Measurements from ENCODE around the gene MRPS21. TPM values are rescaled to one million over a fixed set of nuclear protein-coding genes. Genes with fewer than 3 reads are reported as not detected.

The MRPS21 gene
- 37.6 TPM for total RNA-seq

GRCh38 chr1:150293433-150294253, at the start of gene MRPS21:
Gene MRPS21, plus strand, starts transcription at chr1:150293861. Its CDS starts 506 bp downstream, at chr1:150294367.
- Histone ChIP-seq H3K4me1 (ENCODE audit: control insufficient read depth in 3 of 3, insufficient read depth in 3 of 3, low read length in 3 of 3) (peaks cover 5 to 6% (median 6%) of the 10 kb centered on the region in 3 donors), H3K9me3 (ENCODE audit: control insufficient read depth in 3 of 3, low read length in 3 of 3) (no peaks in the 10 kb centered on the region), H3K27ac (ENCODE audit: low read depth, low read length) (peak within 1 kb of the TSS; percentile 80), H3K36me3 (ENCODE audit: control insufficient read depth in 3 of 3, insufficient read depth in 3 of 3, low read length in 3 of 3) (peaks cover 5 to 16% (median 5%) of the 10 kb centered on the region in 3 donors), H3K4me3 (ENCODE audit: low read length in 3 of 3) (peak within 1 kb of the TSS; percentile 83 to 97 (median 94)), H3K27me3 (ENCODE audit: control insufficient read depth in 3 of 3, insufficient read depth in 3 of 3, low read length in 3 of 3) (no peaks in the 10 kb centered on the region), H3K9ac (ENCODE audit: low read depth in 1 of 3, low read length in 3 of 3) (peak within 1 kb of the TSS; percentile 69 to 86 (median 78))

GRCh38 chr1:150249936-150250335, 43.7 kb upstream of the MRPS21 start:
- H3K27me3 ChIP-seq (ENCODE audit: control insufficient read depth in 3 of 3, insufficient read depth in 3 of 3, low read length in 3 of 3), result no peaks in the 10 kb centered on the region
- no peaks in the 10 kb centered on the region for H3K9me3 ChIP-seq (ENCODE audit: control insufficient read depth in 3 of 3, low read length in 3 of 3)
- H3K4me1 ChIP-seq (ENCODE audit: control insufficient read depth in 3 of 3, insufficient read depth in 3 of 3, low read length in 3 of 3), result no peaks in the 10 kb centered on the region
- no peak overlapping the region for H3K4me3 ChIP-seq (ENCODE audit: low read length in 3 of 3)
- H3K9ac ChIP-seq (ENCODE audit: low read depth in 1 of 3, low read length in 3 of 3), result no peak overlapping the region
- H3K36me3 ChIP-seq (ENCODE audit: control insufficient read depth in 3 of 3, insufficient read depth in 3 of 3, low read length in 3 of 3), result no peaks in the 10 kb centered on the region
- no peak overlapping the region for H3K27ac ChIP-seq (ENCODE audit: low read depth, low read length)

GRCh38 chr1:150256198-150256553, 37.5 kb upstream of the MRPS21 start:
- Histone ChIP-seq H3K27me3 (ENCODE audit: control insufficient read depth in 3 of 3, insufficient read depth in 3 of 3, low read length in 3 of 3) (no peaks in the 10 kb centered on the region), H3K36me3 (ENCODE audit: control insufficient read depth in 3 of 3, insufficient read depth in 3 of 3, low read length in 3 of 3) (no peaks in the 10 kb centered on the region), H3K9me3 (ENCODE audit: control insufficient read depth in 3 of 3, low read length in 3 of 3) (no peaks in the 10 kb centered on the region), H3K27ac (ENCODE audit: low read depth, low read length) (peak overlapping the region; percentile 39), H3K4me3 (ENCODE audit: low read length in 3 of 3) (peak overlapping the region; percentile 19 to 78 (median 47)), H3K4me1 (ENCODE audit: control insufficient read depth in 3 of 3, insufficient read depth in 3 of 3, low read length in 3 of 3) (peaks cover 27 to 37% (median 35%) of the 10 kb centered on the region in 3 donors), H3K9ac (ENCODE audit: low read depth in 1 of 3, low read length in 3 of 3) (peak overlapping the region in 1 of 3 donors; percentile 77)

- no peaks in the 10 kb centered on the region for H3K9me3 ChIP-seq (ENCODE audit: control insufficient read depth in 3 of 3, low read length in 3 of 3)
- H3K4me1 ChIP-seq (ENCODE audit: control insufficient read depth in 3 of 3, insufficient read depth in 3 of 3, low read length in 3 of 3), result peaks cover 27 to 37% (median 35%) of the 10 kb centered on the region in 3 donors
- no peaks in the 10 kb centered on the region for H3K27me3 ChIP-seq (ENCODE audit: control insufficient read depth in 3 of 3, insufficient read depth in 3 of 3, low read length in 3 of 3)
- H3K36me3 ChIP-seq (ENCODE audit: control insufficient read depth in 3 of 3, insufficient read depth in 3 of 3, low read length in 3 of 3), result peaks cover 0 to 2% (median 0%) of the 10 kb centered on the region in 3 donors
- peak overlapping the region; percentile 39 for H3K27ac ChIP-seq (ENCODE audit: low read depth, low read length)
- H3K9ac ChIP-seq (ENCODE audit: low read depth in 1 of 3, low read length in 3 of 3), result peak overlapping the region in 1 of 3 donors; percentile 77
- peak overlapping the region; percentile 19 to 78 (median 47) for H3K4me3 ChIP-seq (ENCODE audit: low read length in 3 of 3)
Observed at GRCh38 chr1:150256554-150257341, 36.9 kb upstream of the MRPS21 start.

- no peaks in the 10 kb centered on the region for H3K27me3 ChIP-seq (ENCODE audit: control insufficient read depth in 3 of 3, insufficient read depth in 3 of 3, low read length in 3 of 3)
- H3K36me3 ChIP-seq (ENCODE audit: control insufficient read depth in 3 of 3, insufficient read depth in 3 of 3, low read length in 3 of 3), result peaks cover 0 to 2% (median 0%) of the 10 kb centered on the region in 3 donors
- H3K4me3 ChIP-seq (ENCODE audit: low read length in 3 of 3), result peak within 1 kb of the TSS; percentile 51 to 71 (median 52)
- H3K27ac ChIP-seq (ENCODE audit: low read depth, low read length), result peak within 1 kb of the TSS; percentile 16
- H3K9me3 ChIP-seq (ENCODE audit: control insufficient read depth in 3 of 3, low read length in 3 of 3), result no peaks in the 10 kb centered on the region
- H3K4me1 ChIP-seq (ENCODE audit: control insufficient read depth in 3 of 3, insufficient read depth in 3 of 3, low read length in 3 of 3), result peaks cover 27 to 37% (median 35%) of the 10 kb centered on the region in 3 donors
- peak within 1 kb of the TSS; percentile 54 to 78 (median 66) for H3K9ac ChIP-seq (ENCODE audit: low read depth in 1 of 3, low read length in 3 of 3)
Observed at GRCh38 chr1:150257624-150258585, 35.8 kb upstream of the MRPS21 start, which contains the start of gene CA14. Gene CA14, plus strand, starts transcription at chr1:150257774. Its CDS starts 355 bp downstream, at chr1:150258129.

- peak overlapping the region in 1 of 3 donors; percentile 52 for H3K4me3 ChIP-seq (ENCODE audit: low read length in 3 of 3)
Observed at GRCh38 chr1:150259217-150259616, 34.4 kb upstream of the MRPS21 start.

GRCh38 chr1:150259758-150260669, 33.6 kb upstream of the MRPS21 start:
- peaks cover 4 to 6% (median 5%) of the 10 kb centered on the region in 3 donors for H3K36me3 ChIP-seq (ENCODE audit: control insufficient read depth in 3 of 3, insufficient read depth in 3 of 3, low read length in 3 of 3)
- no peaks in the 10 kb centered on the region for H3K9me3 ChIP-seq (ENCODE audit: control insufficient read depth in 3 of 3, low read length in 3 of 3)
- peak overlapping the region in 2 of 3 donors; percentile 16 to 74 for H3K9ac ChIP-seq (ENCODE audit: low read depth in 1 of 3, low read length in 3 of 3)
- H3K4me1 ChIP-seq (ENCODE audit: control insufficient read depth in 3 of 3, insufficient read depth in 3 of 3, low read length in 3 of 3), result peaks cover 27 to 37% (median 35%) of the 10 kb centered on the region in 3 donors
- H3K27me3 ChIP-seq (ENCODE audit: control insufficient read depth in 3 of 3, insufficient read depth in 3 of 3, low read length in 3 of 3), result no peaks in the 10 kb centered on the region
- peak overlapping the region; percentile 23 to 63 (median 40) for H3K4me3 ChIP-seq (ENCODE audit: low read length in 3 of 3)
- peak overlapping the region; percentile 16 for H3K27ac ChIP-seq (ENCODE audit: low read depth, low read length)

More at GRCh38 chr1:150259217-150259616, 34.4 kb upstream of the MRPS21 start:
- peaks cover 27 to 37% (median 35%) of the 10 kb centered on the region in 3 donors for H3K4me1 ChIP-seq (ENCODE audit: control insufficient read depth in 3 of 3, insufficient read depth in 3 of 3, low read length in 3 of 3)
- H3K36me3 ChIP-seq (ENCODE audit: control insufficient read depth in 3 of 3, insufficient read depth in 3 of 3, low read length in 3 of 3), result peaks cover 0 to 2% (median under 1%) of the 10 kb centered on the region in 3 donors
- no peaks in the 10 kb centered on the region for H3K27me3 ChIP-seq (ENCODE audit: control insufficient read depth in 3 of 3, insufficient read depth in 3 of 3, low read length in 3 of 3)
- peak overlapping the region; percentile 16 for H3K27ac ChIP-seq (ENCODE audit: low read depth, low read length)
- peak overlapping the region in 2 of 3 donors; percentile 45 to 74 for H3K9ac ChIP-seq (ENCODE audit: low read depth in 1 of 3, low read length in 3 of 3)
- H3K9me3 ChIP-seq (ENCODE audit: control insufficient read depth in 3 of 3, low read length in 3 of 3), result no peaks in the 10 kb centered on the region

- Histone ChIP-seq H3K9ac (ENCODE audit: low read depth in 1 of 3, low read length in 3 of 3) (no peak overlapping the region), H3K4me3 (ENCODE audit: low read length in 3 of 3) (no peak overlapping the region), H3K4me1 (ENCODE audit: control insufficient read depth in 3 of 3, insufficient read depth in 3 of 3, low read length in 3 of 3) (peaks cover 18 to 30% (median 25%) of the 10 kb centered on the region in 3 donors), H3K27me3 (ENCODE audit: control insufficient read depth in 3 of 3, insufficient read depth in 3 of 3, low read length in 3 of 3) (no peaks in the 10 kb centered on the region), H3K9me3 (ENCODE audit: control insufficient read depth in 3 of 3, low read length in 3 of 3) (no peaks in the 10 kb centered on the region), H3K36me3 (ENCODE audit: control insufficient read depth in 3 of 3, insufficient read depth in 3 of 3, low read length in 3 of 3) (peaks cover 14 to 18% (median 15%) of the 10 kb centered on the region in 3 donors), H3K27ac (ENCODE audit: low read depth, low read length) (no peak overlapping the region)
Observed at GRCh38 chr1:150261367-150261766, 32.3 kb upstream of the MRPS21 start.
